ENCODE data around the gene TAF1.
"Not testable (repeated sequence)": the region's sequence is repeated elsewhere in the genome, so short reads cannot be mapped to it uniquely, and the experiment has no call there.

Gene TAF1

GRCh38 chrX:71365875-71366673, at the start of gene TAF1:
TSS of gene TAF1 (plus strand) at chrX:71366357. CDS start at chrX:71366375, 18 bp downstream.
- peak; percentile 67 to 84 for DNase-seq (ENCODE audit: low read depth in 2 of 2)

- not testable (repeated sequence) for DNase-seq (ENCODE audit: low read depth in 2 of 2)
Observed at GRCh38 chrX:71316959-71317358, 49.2 kb upstream of the TAF1 start.

DNA sequence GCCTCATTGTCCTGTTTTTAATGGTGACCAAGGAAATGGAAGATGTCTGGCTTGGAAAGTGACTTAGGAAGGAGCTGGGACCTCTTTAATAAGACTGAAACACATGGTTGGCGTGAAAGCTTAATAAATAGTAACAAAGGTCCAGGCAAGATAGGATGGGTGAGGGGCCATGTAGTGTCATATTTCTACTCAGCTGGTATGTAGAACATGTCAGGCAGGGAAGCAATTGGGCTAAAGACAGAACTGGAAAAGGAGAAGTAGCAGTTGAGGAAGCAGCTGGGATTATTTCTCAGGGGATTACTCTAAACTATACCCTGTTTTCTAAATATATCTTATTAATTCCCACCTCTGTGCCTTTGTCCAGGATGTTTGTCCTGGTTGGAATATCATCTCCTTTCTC, 46.0 kb upstream of the TAF1 start:
- no peak for DNase-seq (ENCODE audit: low read depth in 2 of 2)

DNA sequence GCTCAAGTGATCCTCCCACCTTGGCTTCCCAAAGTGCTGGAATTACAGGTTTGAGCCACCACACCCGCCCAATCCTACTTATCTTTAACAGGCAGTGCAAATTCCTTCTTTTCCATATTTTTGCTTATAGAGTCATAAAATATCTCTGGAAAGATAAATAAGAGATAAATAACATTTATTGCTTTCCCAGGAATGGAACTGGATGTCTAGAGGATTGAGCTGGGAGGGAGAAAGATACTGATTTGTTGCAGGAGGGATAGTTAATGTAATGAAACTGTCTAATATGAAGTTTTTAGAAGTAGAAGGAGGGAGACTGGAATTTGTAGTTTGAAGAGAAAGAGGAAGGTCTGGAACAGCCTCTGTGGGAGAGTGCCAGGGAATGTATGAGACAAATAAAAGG, 44.4 kb upstream of the TAF1 start:
- no peak for DNase-seq (ENCODE audit: low read depth in 2 of 2)

DNA sequence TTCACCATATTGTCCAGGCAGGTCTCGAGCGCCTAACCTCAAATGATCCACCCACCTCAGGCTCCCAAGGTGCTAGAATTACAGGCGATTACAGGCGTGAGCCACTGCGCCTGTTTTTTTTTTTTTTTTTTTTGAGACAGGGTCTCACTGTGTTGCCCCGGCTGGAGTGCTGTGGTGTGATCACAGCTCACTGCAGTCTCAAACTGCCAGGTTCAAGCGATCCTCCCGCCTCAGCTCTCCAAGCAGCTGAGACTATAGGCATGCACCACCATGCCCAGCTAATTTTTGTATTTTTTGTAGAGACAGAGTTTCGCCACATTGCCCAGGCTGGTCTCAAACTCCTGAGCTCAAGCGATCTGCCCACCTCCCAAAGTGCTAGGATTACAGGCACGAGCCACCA, 41.7 kb upstream of the TAF1 start:
- DNase-seq (ENCODE audit: low read depth in 2 of 2): not testable (repeated sequence)

DNA sequence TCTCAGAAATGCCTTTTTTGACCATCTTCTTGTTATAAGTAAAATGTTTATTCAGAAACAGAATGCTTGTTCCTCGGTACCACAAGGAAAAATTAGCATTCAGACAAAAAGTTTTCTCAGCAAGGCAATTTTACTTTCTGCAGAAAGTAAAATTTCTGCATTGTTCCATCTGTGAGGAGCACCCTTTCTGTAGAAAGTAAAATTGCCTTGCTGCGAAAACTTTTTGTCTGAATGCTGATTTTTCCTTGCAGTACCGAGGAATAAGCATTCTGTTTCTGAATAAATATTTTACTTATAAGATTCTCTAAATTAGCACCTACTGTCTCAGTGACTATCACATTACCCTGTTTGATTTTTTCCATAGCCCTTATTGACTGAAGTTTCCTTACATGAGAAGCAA, 39.8 kb upstream of the TAF1 start:
- no peak for DNase-seq (ENCODE audit: low read depth in 2 of 2)

GRCh38 chrX:71349151-71349665, 16.9 kb upstream of the TAF1 start:
- not testable (repeated sequence) for DNase-seq (ENCODE audit: low read depth in 2 of 2)

DNA sequence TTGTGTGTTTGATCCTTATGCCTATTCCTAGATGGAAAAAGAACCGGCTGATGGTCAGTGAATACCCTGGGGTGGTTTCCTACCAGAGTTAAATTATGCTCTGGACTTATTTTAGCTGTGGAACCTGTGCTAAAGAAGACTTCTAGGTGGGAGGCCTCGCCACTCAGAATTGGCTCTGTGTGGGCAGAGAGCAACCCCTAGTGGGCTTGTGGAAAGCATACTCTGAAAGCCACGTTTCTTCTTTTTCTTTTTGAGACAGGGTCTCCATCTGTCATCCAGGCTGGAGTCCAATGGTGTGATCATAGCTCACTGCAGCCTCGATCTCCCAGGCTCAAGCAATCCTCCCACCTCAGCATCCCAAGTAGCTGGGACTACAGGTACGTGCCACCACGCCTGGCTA, 16.3 kb upstream of the TAF1 start:
- DNase-seq (ENCODE audit: low read depth in 2 of 2): not testable (repeated sequence)

GRCh38 chrX:71352439-71352838, 13.7 kb upstream of the TAF1 start:
- not testable (repeated sequence) for DNase-seq (ENCODE audit: low read depth in 2 of 2)

DNA sequence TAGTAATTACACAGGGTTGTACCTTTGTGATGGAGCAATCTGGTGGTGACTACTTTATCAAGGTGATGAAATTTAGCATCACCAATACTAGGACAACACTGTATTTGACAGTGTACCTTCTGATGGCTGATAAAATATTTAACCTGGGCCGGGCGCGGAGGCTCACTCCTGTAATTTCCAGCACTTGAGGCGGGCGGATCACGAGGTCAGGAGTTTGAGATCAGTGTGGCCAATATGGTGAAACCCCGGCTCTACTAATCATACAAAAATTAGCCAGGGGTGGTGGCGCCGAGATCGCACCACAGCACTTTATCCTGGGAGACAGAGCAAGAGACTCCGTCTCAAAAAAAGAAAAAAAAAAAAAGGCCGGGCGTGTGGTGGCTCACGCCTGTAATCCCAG, 1.9 kb upstream of the TAF1 start:
- DNase-seq (ENCODE audit: low read depth in 2 of 2): no peak

GRCh38 chrX:71365356-71365874, 742 bp upstream of the TAF1 start:
- no peak for DNase-seq (ENCODE audit: low read depth in 2 of 2)

DNA sequence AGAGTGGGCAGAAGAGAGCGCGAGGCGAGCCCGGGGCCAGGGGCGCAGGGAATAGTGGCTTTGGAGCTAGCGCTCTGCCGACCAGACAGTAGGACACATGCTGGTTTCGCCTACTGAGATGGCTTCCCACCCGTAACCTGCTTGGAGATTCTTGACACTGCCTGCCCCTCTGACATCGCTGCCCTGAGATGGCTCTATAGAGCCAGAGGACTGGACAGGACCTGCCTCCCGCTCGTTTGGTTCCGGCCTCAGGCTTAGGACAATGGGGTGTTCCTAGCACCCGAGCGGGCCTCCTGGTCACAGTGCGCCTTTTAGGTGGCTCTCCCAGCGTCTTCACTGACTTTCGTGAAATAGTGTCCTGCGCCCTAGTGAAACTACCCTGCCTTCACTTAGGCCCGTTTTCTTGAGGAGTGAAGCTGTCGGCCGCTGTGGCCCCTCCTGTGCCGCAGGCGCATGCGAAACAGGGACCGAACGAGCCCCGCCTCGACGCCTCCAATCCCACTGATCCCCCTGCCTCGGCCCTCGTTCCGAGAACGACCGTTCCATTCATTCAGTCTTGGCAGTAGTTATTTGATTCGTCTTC, 608 bp downstream of the TAF1 start:
- DNase-seq (ENCODE audit: low read depth in 2 of 2): peak in 1 of 2 donors; percentile 3

GRCh38 chrX:71367396-71367795, 1.2 kb downstream of the TAF1 start:
- no peak for DNase-seq (ENCODE audit: low read depth in 2 of 2)

GRCh38 chrX:71372388-71372787, 6.2 kb downstream of the TAF1 start:
- DNase-seq (ENCODE audit: low read depth in 2 of 2): no peak

DNA sequence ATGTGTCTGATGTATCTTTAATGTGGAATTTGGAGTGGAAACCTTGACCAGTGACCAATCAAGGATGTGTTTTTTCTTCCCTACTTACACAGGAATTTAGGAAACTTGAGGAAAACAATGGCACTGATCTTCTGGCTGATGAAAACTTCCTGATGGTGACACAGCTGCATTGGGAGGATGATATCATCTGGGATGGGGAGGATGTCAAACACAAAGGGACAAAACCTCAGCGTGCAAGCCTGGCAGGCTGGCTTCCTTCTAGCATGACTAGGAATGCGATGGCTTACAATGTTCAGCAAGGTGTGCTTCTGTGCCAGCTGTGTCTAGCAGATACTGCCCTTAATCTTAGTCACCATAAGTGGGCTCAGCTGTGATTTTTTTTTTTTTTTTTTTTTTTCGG, 12.6 kb downstream of the TAF1 start:
- no peak for DNase-seq (ENCODE audit: low read depth in 2 of 2)

- DNase-seq (ENCODE audit: low read depth in 2 of 2): not testable (repeated sequence)
Observed at GRCh38 chrX:71391725-71392124, 25.6 kb downstream of the TAF1 start.

- no peak for DNase-seq (ENCODE audit: low read depth in 2 of 2)
Observed at GRCh38 chrX:71393919-71394318, 27.8 kb downstream of the TAF1 start.

GRCh38 chrX:71396576-71396975, 30.4 kb downstream of the TAF1 start:
- no peak for DNase-seq (ENCODE audit: low read depth in 2 of 2)

GRCh38 chrX:71400710-71401109, 34.6 kb downstream of the TAF1 start:
- no peak for DNase-seq (ENCODE audit: low read depth in 2 of 2)

- not testable (repeated sequence) for DNase-seq (ENCODE audit: low read depth in 2 of 2)
Observed at GRCh38 chrX:71416260-71416659, 50.1 kb downstream of the TAF1 start.

GRCh38 chrX:71420686-71421085, 54.5 kb downstream of the TAF1 start:
- no peak for DNase-seq (ENCODE audit: low read depth in 2 of 2)

DNA sequence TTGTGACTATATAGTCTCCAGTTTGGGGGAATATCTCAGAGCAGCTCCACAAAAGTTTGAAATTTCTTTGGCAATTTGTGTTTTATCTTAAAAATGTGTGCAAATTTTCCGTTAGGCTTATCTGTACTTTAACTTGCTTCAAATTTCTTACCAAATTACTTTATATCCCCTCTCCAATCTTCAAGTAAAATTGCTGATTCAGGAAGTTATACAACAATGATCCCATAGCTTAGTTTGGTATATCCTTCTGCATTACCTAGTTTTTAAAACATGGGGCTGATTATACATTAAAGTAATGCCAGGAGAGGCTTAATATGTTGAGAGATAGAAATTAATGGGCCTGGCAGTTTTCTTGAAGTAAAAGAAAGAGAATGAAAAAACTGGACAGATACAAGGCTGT, 66.6 kb downstream of the TAF1 start:
- DNase-seq (ENCODE audit: low read depth in 2 of 2): no peak

DNA sequence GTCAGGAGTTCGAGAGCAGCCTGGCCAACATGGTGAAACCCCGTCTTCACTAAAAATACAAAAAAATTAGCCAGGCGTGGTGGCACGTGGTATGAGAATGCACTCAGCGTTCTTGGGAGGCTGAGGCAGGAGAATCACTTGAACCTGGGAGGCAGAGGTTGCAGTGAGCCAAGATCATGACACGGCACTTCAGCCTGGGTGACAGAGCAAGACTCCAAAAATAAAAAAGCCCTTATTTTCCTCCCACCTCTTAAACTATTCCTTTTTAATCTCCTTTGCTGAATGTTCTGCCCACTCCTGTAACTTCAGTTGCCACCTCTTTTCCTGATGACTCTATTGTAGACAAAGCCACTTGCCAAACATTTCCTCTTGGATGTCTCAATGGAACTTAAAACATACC, 72.6 kb downstream of the TAF1 start:
- no peak for DNase-seq (ENCODE audit: low read depth in 2 of 2)

Measured in activated CD8-positive, alpha-beta memory T cell treated with anti-CD3 and anti-CD28 coated beads for 4 hours (primary cell).